Activated T-cell treated with anti-CD3 and anti-CD28 coated beads for 1 hour (primary cell): ENCODE measurements around the gene CPEB1.
A peak's percentile ranks its signal among the peaks of the same experiment; 100 is the strongest.

Experiments
- DNase-seq: peaks from one replicate; pipeline ENCODE4 v3.0.0-alpha.2; 2020; ENCODE audit warnings: low read depth

The CPEB1 gene

DNA sequence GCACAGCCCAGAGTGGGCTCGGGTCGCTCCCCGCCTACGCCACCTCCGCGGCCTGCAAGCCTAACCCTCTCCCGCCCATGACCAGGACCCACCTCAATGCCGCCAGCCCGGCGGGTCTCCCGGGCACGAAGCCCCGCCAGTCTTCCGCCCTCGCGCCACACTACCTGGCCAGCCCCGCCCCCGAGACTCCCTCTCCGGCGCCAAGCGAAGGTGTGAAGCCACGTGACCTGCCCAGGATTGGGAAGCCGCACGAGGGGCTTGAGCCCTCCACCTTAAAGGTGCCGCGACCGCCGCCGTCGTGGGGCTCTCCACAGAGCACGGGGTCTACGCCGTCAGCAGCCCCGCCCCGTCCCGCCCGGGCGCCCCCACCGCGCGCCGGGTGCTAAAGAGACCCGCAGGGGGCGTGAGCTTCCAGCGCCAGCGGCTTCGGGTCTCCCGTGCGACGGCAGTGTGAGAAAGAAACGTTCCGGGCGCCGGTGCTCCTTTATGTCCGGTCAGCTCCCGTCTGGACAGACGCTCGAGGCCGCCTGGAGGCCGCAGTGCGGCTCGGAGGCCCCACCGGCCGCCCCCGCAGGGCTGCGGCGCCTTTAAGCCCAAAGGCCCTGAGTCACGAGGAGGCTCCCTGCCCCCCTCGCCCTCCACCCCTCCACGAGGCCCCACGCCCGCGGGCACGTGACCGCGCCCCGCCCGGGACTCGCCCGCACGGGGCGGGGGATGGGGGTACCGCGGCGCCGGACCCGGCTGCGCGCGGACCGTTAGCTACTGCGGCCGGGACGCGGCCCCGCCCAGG, at the start of gene CPEB1:
TSS of gene CPEB1 (minus strand) at position 319 of the 790 bp plus-strand sequence. CDS start 18,904 bp downstream, outside the sequence.
- DNase-seq = peak; percentile 31

DNA sequence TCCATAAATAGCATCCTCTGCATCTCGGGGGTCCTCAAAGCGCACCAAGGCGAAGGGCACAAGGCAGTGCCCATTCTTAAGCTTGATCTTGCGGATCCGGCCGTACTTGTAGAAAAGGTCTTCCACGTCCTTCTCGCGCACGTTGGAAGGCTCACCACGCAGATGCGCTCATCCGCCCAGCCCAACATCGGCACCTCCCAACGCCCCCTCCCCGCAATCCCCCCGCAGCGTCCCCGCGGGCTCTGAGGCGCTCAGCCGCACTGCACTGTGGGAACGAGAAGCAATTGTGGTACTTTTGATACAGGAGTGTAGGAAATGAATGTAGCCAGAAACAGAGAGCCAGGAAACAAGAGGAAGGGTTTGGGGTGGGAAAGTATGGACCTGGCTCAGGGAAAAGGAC, 45.0 kb upstream of the CPEB1 start:
- DNase-seq = no peak

DNA sequence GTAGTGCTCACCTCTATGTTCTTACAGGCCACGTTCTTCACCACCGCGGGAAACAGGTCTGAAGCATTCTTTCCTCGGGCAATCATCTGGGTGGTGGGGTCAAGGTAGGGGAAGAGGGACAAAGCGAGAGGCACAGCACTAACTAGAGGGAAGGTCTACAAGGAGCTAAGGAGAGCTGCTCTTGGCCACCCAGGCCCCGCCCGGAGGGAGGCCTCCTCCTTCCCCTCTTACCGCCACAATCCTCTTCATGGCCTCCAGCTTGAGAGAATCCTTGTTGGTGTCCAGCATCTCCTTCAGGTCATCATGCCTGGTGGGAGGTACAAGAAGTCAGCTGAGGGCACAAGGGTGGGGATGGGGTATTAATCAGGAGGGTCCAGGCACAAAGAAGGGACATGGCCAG, 42.0 kb upstream of the CPEB1 start:
- no peak for DNase-seq

DNA sequence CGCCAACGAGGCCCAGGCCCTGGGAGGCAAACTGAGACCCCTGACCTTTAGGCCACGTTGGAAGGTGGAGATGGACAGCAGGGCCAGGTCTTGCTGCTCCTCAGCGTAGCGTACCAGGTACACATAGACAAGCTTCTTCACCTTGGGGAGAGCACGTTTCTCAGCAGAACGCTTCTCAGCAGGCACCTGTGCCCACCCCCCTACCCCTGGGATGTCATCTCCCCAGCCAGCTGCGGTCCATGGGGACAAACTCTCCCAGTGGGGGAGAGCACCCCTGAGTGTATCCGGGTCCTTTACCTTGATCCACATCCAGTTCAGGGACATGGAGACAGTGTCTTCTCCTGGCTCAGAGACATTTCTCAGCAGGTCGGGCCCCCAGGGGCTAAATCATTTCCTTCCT, 41.5 kb upstream of the CPEB1 start:
- DNase-seq = no peak

DNA sequence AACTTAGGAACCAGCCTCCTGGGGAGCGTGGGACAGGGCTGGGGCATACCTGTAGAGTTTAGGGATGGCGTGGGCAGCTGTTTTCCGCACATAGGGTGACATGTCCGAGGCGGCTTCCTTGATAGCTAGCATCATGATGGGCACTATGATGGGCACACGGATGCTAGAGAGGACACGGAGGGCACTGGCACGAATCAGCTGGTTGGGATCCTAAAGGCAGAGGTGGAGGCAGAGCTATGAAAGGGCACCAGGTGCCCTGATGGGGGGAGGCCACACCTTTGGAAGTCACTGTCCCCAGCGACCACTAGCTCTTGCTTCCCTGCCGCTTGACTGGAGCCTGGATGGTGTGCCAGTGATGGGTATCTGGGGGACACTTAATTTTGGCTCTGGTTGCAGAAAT, 34.2 kb upstream of the CPEB1 start:
- no peak for DNase-seq

DNA sequence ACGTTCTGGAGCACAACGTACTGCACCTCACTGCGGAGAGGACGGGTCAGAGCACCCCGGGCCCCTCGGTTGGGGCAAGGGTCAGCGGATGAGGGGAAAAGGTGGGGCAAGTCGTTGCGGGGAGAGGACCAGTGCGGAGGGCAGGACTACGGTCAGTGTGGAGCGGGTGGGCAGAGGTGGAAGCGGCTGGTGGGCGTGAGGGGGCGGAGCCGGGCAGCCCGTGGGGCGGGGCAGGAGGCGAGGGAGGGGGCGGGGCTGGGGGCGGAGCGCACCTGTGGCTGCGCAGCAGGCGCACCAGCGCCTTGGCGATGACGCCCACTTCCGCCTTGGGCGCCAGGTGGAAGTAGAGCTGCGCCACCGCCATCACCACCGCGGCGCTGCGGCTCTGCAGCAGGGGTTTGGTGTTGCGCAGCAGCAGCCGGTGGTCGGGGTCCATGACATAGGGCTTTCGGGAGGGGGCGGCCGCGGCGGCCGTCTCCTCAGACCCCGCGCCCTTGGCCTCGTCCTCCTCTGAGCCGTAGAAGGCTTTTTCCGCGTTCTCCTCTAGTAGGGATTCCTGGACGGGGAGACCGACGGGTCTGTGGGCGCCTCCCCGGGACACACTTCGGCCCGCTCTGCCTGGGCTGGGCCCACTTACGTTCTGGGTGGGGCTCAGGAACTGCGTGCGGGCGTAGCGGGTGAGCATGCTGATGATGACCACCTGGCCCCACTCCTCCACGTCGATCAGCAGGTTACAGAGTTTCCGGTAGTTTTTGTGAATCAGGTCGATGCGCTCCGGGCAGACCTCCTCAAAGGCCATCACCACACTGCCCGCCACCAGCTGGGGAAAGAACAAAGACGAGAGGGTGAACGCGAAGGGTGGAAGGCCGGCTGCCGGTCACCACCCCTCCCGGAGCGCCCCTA, 33.3 kb upstream of the CPEB1 start:
- DNase-seq = peak; percentile 67

DNA sequence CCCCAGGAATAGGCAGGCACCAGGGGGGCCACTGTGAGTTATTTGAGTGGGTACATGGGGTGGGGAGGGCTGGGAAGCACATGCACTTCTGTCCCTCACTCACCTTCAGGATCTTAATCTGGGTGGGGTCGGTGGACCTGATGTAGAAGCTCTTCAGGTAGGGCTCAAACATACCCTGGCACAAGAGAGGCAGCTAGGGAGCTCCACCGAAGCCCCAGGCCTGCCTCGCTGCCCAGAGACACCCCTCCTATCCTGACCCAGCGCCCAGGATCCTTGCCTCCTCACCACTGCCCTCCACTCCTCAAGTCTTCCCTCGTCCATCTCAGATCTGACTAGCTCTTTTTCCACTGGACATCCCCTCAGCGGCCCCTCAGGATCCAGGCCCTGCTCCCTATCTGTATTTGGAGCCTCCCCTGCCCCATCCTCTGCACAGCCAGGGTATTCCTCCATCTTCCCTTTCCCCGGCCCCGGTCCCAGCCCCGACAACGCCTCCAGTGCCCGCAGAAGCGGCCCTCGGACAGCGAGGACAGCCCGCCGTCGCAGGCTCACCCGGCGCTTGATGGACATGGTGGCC, 32.5 kb upstream of the CPEB1 start:
- DNase-seq = no peak

DNA sequence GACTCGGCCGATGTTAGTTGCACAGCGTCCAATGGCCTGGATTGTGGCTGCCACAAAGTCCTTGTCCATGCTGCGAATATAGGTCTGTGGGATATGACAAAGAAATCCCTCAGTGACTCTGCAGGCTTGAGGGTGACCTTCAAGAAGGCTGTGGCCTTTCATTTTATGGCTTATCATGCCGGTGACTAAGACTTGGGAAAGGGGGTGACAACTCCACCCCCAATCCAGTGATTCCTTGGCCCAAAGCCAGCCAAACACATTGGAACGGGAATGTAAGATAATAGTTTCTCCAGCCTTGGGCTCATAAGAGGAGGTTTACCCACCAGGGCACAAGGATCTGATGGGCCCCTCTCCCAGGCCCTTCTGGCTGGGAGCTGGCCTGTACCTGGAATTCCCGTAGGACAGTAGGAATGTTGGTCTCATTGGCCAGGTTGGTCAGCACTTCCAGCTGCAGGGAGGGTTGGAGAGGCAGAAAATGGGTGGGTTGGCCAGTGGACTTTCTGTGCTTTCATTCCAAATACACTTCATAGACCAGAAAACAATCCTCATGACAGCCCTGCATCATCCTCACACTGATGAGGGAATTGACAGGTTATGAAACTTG, 30.7 kb upstream of the CPEB1 start:
- no peak for DNase-seq

DNA sequence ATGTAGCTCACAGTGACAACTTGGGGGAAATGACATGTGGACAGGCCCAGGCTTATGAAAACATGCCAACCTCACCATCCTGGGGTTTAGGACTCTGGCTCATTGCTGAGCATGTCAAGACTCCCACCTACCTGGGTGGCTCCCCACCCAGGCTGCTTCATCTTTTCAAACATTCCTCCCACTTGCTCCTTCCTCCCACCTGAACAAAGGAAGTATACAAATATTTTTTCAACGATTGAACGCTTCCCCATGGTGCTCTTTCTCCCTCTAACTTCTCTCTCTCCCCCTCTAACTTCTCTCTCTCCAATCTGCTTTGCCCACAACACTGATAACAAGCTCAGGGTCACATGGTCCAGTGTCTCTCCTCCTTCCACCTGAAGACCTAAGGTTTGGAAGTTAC, 27.7 kb upstream of the CPEB1 start:
- no peak for DNase-seq

DNA sequence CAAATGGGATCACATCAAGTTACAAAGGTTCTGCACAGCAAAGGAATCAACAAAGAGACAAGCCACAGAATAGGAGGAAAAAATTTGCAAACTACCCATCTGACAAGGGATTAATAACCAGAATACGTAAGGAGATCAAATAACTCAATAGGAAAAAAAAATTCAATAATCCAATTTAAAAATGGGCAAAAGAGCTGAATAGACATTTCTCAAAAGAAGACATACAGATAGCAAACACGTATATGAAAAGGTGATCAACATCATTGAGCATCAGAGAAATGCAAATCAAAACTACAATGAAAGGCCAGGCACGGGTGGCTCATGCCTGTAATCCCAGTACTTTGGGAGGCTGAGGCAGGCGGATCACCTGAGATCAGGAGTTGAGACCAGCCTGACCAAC, 23.5 kb upstream of the CPEB1 start:
- no peak for DNase-seq

DNA sequence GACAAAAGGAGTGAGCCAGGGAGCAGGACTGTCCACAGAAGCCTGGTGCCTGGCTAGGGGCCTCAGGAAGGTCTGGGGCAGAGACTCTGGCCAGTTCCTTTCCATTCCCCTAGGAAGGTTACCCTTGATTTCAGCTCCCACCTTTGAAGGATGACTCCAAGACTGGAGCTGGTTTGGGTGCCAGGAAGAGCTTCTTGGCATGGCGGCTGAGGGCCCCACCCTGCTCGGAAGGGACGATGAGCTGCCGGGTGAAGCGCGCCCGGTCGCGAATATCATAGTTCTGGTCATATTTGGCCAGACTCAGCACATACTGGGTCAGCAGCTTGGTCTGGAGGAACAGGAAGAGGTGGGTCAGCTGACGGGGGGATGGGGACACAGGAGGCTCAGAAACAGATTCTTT, 19.4 kb upstream of the CPEB1 start:
- DNase-seq = no peak

DNA sequence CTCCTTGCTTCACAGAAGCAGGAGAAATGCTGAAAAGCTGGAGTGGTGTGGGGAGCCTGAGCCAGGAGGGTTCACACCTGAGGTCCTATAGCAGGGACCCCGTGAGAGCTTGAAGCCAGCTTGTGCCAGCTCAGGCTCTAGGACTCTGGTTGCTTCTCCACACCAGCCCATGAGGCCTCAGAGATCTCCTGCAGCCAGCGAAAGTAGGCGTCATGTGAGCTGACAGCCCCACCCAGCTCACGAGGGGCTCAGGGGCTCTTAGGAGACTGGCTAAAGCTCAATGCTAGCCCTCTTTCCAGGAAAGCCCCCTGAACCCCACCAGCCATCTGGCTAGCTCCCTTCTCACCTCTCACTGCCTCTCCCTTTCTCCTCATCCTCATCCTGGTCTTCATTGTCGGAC, 16.9 kb upstream of the CPEB1 start:
- no peak for DNase-seq

DNA sequence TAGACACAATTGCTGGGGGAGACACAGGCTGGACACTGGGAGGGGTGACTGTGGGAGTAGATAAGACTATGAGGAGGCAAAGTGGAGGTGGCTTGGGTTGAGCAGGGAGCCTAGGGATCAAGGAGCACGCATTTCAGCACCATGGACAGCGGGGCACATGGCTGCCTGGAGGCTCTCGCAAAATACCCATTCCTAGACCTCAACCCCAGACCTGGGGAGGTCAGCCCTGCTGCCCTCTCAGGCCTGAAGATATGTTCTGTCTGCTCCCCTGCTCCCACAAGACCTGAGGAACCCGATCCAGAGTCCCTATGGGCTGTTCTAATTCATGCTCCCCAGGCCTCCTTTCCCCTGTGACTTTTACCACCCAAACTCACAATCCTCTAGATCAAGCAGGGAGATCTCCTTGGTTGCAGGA, 16.0 kb upstream of the CPEB1 start:
- peak; percentile 33 for DNase-seq

DNA sequence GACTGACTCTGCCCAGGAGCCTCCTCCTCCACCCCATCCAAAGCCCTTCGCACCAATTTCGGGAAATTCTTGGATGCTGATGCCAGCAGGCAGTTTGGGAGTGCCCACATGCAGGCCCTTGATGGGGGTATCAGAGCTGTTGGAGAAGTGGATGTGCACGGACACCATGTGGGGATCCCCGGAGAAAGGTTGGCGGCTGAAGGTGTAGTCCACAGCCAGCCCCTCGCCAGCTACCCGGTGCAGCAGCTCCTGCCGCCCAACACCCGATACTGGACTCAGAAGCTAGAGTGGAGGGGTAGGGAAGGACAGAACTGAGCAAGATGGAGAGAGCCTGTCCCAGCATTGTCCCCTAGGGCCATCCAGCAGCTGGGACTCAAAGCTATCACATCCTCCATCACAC, 15.5 kb upstream of the CPEB1 start:
- DNase-seq = no peak

DNA sequence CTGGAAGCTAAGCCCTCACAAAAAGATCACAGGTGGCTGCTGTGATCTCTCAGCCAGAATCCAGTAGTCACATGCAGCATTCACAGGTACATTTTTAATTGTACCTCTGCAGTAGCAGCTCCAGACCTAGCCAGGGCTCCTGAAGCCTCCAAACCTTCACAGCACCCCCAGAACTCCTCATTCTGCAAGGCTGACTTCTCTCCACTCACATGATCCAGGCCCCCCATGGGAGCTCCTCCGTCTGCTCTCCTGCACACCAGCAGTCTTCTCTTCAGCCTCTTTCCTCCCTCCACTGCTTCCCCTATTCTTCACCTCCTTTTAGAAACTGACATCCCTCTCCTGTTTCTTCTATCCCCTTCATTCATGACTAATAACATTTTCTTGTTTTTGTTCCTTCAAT, 13.2 kb upstream of the CPEB1 start:
- DNase-seq = no peak

DNA sequence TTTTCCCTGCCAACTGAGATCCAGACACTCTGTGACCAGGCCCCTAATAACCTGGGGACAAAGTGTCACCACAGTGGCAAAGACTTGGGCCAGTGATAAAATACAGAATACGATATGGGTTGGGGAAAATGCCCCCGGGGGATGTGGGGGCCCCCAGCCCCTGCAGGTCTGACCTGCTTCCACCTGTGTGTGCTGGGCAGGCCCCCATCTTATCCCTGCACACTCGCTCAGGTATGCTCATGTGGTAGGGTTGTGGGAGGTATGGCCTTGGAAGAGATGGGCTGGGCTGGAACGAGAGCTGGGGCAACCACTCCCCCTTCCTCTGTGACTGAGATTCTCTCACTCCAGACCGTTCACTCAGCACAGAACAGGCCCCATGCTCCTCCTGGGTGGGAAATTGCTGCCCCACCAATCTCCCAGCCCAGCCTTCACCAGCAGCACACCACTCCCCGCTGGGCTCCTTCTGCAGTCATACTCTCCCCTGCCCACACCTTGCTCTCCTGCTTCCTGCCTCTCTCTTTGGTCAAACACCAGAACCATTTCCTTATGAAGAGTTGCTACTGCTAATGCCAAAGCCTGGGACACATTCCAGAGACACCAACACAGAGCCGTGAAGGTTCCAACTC, 9.6 kb upstream of the CPEB1 start:
- no peak for DNase-seq

DNA sequence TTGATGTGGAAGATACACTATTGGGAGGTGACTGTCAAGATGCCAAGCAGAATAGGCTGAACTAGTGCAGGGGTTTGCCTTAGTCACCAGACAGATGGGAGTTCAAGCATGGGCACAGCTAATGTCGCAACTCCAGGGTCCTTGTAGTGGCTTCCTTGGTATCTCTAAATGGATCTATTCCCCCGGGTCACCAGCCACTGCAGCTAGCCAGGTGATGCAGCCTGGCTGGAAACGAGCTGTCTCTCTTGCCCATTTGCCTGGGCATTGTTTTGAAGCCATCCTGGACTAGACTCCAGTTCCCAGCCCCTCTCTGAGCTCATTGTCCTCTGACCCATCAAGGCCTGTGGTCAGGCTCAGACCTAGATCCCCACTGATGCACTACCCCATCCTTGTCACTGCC, 8.4 kb upstream of the CPEB1 start:
- DNase-seq = no peak

DNA sequence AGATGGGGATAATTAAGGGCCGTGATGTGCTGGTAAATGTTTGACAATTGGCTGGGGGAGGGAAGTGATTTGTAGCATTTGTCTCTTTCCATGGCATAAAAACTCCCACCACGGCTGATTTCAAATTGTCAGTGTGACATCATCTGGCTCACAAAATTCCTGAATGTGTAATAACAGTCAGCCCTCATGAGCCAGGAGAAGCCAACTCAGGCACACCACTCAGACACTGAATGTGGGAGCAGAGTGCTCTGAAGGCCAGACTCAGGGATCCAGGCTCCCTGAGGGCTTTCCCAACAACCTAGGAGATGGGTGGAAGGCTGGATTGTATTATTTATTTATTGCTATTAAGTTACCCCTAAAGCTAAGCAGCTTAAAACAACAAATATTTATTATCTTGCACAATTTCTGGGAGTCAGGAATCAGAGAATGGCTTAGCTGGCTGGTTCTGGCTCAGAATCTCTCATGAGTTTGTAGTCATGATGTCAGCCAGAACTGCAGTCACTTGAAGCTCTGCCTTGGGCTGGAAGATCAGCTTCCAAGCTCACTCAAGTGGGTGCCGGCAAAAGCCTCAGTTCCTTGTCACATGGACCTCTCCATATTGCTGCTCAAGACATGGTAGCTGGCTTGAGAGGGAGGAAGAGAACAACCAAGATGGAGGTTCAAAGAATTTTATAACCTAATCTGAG, 6.5 kb upstream of the CPEB1 start:
- DNase-seq = no peak

DNA sequence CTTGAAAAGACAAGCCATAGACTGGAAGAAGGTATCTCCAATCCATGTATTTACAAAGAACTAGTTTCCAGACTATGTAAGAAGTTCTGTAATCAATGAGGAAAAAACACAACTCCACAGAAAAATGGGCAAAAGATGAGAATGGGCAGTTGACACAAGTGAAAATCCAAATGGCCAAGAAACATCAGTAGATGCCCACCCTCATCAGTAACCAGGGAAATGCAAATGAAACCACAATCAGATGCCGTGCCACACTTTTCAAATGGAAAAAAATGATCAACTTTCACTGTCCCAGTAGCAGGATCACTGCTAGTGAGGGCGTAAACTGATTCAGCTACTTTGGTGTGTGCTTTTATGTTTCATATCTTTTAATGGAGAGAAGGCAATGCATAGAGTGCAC, 4.5 kb upstream of the CPEB1 start:
- DNase-seq = no peak

DNA sequence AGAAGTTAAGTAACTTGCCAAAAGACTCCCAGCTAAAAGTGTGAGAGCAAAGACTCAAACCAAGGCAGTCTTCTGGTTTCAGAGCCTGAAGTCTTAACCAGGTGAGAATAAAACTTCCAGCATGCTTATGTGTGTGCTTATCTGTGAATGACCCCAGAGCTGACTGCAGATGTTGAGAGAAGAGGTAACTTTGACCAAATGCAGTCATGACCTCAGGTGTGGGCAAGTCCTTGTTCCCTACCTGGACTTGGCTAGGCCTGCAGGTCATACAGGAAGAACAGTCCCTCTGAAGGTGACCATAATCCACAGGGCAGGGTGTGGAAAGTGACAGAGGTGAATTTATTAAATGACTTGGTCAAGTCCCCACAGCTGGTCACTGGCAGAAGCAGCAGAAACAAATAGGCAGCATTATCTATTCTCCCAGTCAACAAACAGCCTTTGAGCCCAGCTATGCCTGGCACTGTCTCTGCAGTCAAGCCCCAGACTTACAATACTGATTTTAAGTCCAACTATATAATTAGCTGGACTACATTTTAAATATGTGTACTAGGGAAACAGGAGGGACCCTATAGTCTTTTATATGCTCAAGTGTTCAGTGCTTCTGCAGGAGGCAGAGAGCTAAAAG, 3.0 kb upstream of the CPEB1 start:
- DNase-seq = no peak
